A549 (cell line): ENCODE results near the gene TMEM183A.

ENCODE experiments used
- EP300 ChIP-seq, 2 experiments: fragments of >200 bp; sonication (Bioruptor Twin); formaldehyde crosslinking; IDR thresholded peaks; 2 replicates in 1 of 2; 3 replicates in 1 of 2; pipeline ENCODE4 v1.6.1; 2016 to 2017
- TFCP2L1 ChIP-seq: fragments of 250-450 bp; sonication (Bioruptor Pico); IDR thresholded peaks from 2 replicates; pipeline ENCODE4 v1.5.0; 2021; ENCODE audit warnings: mild to moderate bottlenecking
- TF ChIP-seq, protein P1 (sequence below): fragments of >200 bp; sonication (Bioruptor Twin); formaldehyde crosslinking; IDR thresholded peaks from 3 replicates; pipeline ENCODE4 v1.5.1; 2016

DNA sequence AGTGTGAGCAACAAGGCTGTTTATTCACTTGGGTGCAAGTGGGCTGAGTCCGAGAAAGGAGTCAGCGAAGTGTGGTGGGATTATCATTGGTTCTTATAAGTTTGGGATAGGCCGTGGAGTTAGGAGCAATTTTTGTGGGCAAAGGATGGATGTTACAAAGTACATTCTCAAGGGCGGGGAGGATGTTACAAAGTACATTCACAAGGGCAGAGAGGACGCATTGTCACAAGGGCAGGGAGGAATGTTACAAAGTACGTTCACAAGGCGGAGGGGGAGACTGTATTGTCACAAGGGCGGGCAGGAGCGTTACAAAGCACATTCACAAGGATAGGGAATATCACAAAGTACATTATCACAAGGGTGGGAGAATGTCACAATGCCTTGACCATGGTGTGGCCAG is 5.2 kb upstream of the TMEM183A start:
- TF ChIP-seq EP300 (IDR thresholded peaks at IDR 0.05): no peak
- TF ChIP-seq TFCP2L1: no peak
- TF ChIP-seq, protein P1, sequence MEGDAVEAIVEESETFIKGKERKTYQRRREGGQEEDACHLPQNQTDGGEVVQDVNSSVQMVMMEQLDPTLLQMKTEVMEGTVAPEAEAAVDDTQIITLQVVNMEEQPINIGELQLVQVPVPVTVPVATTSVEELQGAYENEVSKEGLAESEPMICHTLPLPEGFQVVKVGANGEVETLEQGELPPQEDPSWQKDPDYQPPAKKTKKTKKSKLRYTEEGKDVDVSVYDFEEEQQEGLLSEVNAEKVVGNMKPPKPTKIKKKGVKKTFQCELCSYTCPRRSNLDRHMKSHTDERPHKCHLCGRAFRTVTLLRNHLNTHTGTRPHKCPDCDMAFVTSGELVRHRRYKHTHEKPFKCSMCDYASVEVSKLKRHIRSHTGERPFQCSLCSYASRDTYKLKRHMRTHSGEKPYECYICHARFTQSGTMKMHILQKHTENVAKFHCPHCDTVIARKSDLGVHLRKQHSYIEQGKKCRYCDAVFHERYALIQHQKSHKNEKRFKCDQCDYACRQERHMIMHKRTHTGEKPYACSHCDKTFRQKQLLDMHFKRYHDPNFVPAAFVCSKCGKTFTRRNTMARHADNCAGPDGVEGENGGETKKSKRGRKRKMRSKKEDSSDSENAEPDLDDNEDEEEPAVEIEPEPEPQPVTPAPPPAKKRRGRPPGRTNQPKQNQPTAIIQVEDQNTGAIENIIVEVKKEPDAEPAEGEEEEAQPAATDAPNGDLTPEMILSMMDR: no peak
